Measurements from ENCODE around the gene MEGF8.

MEGF8 gene

DNA sequence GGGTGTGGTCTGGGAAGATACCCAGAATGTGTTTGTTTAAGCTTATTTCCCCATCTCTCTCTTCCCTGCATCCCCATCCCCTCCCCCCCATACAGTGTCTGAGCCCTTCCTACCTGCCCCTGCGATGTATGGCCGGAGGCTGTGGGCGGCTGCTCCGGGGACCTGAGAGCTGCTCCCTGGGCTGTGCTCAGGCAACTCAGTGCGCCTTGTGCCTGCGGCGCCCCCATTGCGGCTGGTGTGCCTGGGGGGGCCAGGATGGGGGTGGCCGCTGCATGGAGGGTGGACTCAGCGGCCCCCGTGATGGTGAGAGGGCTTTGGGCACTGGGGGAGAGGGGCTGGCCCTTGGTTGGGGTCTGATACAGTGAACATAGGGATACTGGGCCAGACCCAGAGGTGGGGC is 42.9 kb downstream of the MEGF8 start:
- TF ChIP-seq, protein P1, sequence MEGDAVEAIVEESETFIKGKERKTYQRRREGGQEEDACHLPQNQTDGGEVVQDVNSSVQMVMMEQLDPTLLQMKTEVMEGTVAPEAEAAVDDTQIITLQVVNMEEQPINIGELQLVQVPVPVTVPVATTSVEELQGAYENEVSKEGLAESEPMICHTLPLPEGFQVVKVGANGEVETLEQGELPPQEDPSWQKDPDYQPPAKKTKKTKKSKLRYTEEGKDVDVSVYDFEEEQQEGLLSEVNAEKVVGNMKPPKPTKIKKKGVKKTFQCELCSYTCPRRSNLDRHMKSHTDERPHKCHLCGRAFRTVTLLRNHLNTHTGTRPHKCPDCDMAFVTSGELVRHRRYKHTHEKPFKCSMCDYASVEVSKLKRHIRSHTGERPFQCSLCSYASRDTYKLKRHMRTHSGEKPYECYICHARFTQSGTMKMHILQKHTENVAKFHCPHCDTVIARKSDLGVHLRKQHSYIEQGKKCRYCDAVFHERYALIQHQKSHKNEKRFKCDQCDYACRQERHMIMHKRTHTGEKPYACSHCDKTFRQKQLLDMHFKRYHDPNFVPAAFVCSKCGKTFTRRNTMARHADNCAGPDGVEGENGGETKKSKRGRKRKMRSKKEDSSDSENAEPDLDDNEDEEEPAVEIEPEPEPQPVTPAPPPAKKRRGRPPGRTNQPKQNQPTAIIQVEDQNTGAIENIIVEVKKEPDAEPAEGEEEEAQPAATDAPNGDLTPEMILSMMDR (IDR thresholded peaks at IDR 0.05; ENCODE audit: insufficient read depth, missing control alignments): no peak
- no peak for DNase-seq (ENCODE audit: insufficient read length, low spot score)
- no peak for FAIRE-seq

DNA sequence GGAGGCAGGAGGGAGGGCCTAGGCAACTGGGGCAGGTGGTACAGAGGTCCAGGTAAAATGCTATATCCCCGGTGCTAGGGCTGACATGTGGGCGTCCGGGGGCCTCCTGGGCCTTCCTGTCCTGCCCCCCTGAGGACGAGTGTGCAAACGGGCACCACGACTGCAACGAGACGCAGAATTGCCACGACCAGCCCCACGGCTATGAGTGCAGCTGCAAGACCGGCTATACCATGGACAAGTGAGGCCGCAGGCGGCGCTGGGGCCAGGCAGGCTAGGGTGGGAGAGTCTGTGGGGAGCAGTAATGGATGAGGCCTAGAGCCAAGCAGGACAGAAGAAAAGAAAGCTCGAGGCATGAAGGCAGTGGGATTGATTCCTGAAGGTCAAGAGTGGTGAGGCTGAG is 43.3 kb downstream of the MEGF8 start:
- no peak for FAIRE-seq
- TF ChIP-seq, protein P1 (IDR thresholded peaks at IDR 0.05; ENCODE audit: insufficient read depth, missing control alignments): no peak
- no peak for DNase-seq (ENCODE audit: insufficient read length, low spot score)

DNA sequence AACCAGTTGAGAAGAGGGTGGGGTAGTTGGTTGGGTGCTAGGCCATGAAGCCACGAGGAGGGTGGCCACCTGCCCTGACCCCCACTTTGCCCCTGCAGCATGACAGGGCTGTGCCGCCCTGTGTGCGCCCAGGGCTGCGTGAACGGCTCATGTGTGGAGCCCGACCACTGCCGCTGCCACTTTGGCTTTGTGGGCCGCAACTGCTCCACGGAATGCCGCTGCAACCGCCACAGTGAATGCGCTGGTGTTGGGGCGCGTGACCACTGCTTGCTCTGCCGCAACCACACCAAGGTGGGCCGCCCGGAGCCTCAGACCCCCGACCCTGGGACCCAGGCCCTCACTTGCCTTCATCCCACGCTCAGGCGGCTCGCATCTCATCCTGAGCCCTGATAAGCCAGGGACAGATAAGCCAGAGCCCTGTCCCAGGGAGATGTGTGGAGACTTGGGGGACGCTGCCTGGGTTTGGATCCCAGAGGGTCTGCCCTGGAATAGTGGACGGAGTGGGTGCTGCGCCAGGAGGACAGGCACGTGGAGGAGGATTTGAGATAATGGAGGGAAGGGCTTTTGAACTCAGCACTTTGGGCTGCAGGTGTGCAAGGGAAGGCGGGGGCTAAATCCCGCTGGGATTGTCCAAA is 44.1 kb downstream of the MEGF8 start:
- TF ChIP-seq, protein P1 (IDR thresholded peaks at IDR 0.05; ENCODE audit: insufficient read depth, missing control alignments): no peak
- DNase-seq (ENCODE audit: insufficient read length, low spot score) (no peak), FAIRE-seq (no peak)

DNA sequence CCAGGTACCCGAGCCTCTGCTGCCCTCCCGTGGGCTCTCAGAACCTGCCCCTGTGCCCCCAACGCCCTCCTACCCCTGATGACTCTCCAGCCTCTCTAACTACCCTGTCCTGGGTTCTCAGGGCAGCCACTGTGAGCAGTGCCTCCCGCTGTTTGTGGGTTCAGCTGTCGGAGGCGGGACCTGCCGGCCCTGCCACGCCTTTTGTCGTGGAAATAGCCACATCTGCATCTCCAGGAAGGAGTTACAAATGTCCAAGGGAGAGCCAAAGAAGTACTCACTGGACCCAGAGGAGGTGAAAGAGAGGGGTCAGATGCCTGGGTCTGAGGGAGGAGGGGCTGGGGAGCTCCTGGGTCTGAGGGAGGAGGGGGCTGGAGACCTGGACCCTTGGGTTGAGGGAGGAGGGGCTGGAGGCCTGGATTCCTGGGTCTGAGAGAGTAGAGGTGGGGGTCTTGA is 44.7 kb downstream of the MEGF8 start:
- TF ChIP-seq, protein P1 (IDR thresholded peaks at IDR 0.05; ENCODE audit: insufficient read depth, missing control alignments): no peak
- FAIRE-seq (no peak), DNase-seq (ENCODE audit: insufficient read length, low spot score) (no peak)

DNA sequence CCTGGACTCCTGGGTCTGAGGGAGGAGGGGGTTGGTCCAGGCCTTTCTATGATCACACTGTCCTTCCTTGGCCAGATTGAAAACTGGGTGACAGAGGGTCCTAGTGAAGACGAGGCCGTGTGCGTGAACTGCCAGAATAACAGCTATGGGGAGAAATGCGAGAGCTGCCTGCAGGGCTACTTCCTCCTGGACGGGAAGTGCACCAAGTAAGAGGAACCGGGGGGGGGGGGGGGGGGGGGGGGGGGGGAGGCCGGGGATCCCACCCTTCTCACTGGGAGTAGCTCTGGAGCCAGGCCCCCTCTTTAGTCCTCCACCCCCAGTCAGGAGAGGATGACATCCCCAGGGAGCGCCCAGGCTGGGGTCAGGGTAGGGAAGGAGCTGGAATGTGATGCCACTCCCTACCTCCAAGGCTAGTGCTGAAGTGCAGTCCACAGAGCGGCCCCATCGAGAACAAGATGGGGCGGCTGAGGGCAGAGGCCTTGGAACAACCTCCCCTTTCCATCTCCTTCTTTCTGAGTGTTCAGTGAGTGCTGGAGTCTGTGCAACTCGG is 45.3 kb downstream of the MEGF8 start:
- FAIRE-seq: no peak

DNA sequence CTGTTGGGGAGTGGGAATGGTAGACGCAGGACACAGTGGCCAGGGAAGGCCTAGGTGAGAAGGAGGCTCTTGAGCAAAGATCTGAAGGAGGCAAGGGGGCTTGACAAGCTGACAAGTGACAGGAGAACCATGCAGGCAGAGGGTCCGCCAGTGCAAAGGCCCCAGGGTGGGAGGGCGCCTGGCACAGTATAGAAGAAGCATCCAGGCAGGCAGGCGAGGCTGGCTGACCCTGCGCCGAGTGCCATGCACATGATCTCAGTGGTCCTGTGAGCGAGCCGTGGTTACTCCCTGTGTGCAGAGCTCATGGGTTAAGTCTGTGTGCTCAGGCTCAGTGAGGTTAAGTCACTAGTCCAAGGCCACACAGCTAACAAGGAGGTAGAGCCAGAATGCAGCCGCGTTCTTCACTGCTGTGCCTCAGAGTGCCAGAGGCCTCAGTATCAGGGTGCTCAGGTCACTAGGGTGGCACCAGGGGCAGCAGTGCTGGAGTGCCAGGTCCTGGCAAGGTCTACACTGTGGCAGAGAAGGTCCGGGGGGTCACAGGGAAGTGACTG is 49.5 kb downstream of the MEGF8 start:
- FAIRE-seq (no peak), DNase-seq (ENCODE audit: insufficient read length, low spot score) (no peak)
- TF ChIP-seq, protein P1 (IDR thresholded peaks at IDR 0.05; ENCODE audit: insufficient read depth, missing control alignments): no peak

More for the DNA sequence above, 45.3 kb downstream of the MEGF8 start:
- DNase-seq (ENCODE audit: insufficient read length, low spot score): no peak
- TF ChIP-seq, protein P1 (IDR thresholded peaks at IDR 0.05; ENCODE audit: insufficient read depth, missing control alignments): no peak

All from D721Med (cell line).